SK-N-SH (cell line): ENCODE measurements around the gene GNA14. TPM values are rescaled to one million over a fixed set of nuclear protein-coding genes. Genes with fewer than 3 reads are reported as not detected.

Experiments
- CTCF ChIA-PET: fragments of 300-600, 350-600 bp; formaldehyde crosslinking; extraction: SDS; loops from one replicate; lab custom pipeline; 2021; lab: Yijun Ruan, JAX
- POLR2A ChIA-PET: fragments of 350-600 bp; sonication (Branson Sonifier 250); formaldehyde crosslinking; extraction: SDS; loops from one replicate; lab custom pipeline; 2020; ENCODE audit warnings: antibody characterized with exemption, inconsistent platforms; lab: Yijun Ruan, JAX
- DNase-seq: peaks from one replicate; pipeline ENCODE4 v3.0.0; 2012
- H2AFZ ChIP-seq: fragments of 200-600 bp; sonication (generic); 2 replicates; pipeline ENCODE4 v1.8.1; 2016; ENCODE audit warnings: antibody characterized with exemption, mild to moderate bottlenecking, low read depth
- H3F3A ChIP-seq: fragments of 200-600 bp; sonication (generic); replicated peaks from 2 replicates; pipeline ENCODE3; 2016; ENCODE audit warnings: antibody characterized with exemption, mild to moderate bottlenecking; ENCODE audit not compliant: insufficient read depth
- H3K27ac ChIP-seq, 2 experiments: fragments of 200-500 bp in 1 of 2; fragments of 200-600 bp in 1 of 2; sonication (Bioruptor generic) in 1 of 2; sonication (generic), shearing (Covaris generic) in 1 of 2; 2 replicates each; pipeline versions ENCODE4 v1.5.1 to v1.6.1; 2014 to 2016; ENCODE audit warnings: low read depth in 2 of 2, inconsistent platforms in 1 of 2, low read length in 1 of 2, mild to moderate bottlenecking in 1 of 2, mixed read lengths in 1 of 2
- H3K27me3 ChIP-seq: fragments of 200-600 bp; sonication (generic), shearing (Covaris generic); 2 replicates; pipeline ENCODE4 v1.6.1; 2016; ENCODE audit warnings: mixed run types; ENCODE audit not compliant: insufficient read depth
- H3K36me3 ChIP-seq, 2 experiments: fragments of 200-500 bp in 1 of 2; fragments of 200-600 bp in 1 of 2; sonication (Bioruptor generic) in 1 of 2; sonication (generic) in 1 of 2; replicated peaks in 1 of 2; 2 replicates each; pipeline versions ENCODE3 to v1.5.1; 2014 to 2016; ENCODE audit warnings: low read length in 1 of 2, mild to moderate bottlenecking in 1 of 2; ENCODE audit not compliant: insufficient read depth in 2 of 2, control insufficient read depth in 1 of 2
- H3K4me1 ChIP-seq, 2 experiments: fragments of 200-500 bp in 1 of 2; fragments of 200-600 bp in 1 of 2; sonication (Bioruptor generic) in 1 of 2; sonication (generic), shearing (Covaris generic) in 1 of 2; 2 replicates each; pipeline versions ENCODE4 v1.5.1 to v1.6.1; 2014 to 2016; ENCODE audit warnings: low read depth in 1 of 2, low read length in 1 of 2, mixed run types in 1 of 2; ENCODE audit not compliant: insufficient read depth in 2 of 2, control insufficient read depth in 1 of 2
- H3K4me2 ChIP-seq: fragments of 200-600 bp; sonication (generic), shearing (Covaris generic); 2 replicates; pipeline ENCODE4 v1.6.1; 2017; ENCODE audit warnings: mixed run types
- H3K4me3 ChIP-seq, 2 experiments: fragments of 200-500 bp in 1 of 2; fragments of 200-600 bp in 1 of 2; sonication (Bioruptor generic) in 1 of 2; sonication (generic), shearing (Covaris generic) in 1 of 2; 2 replicates each; pipeline versions ENCODE4 v1.5.1 to v1.8.1; 2014 to 2016; ENCODE audit warnings: low read depth in 2 of 2, inconsistent platforms in 1 of 2, low read length in 1 of 2, mild to moderate bottlenecking in 1 of 2, mixed read lengths in 1 of 2, moderate library complexity in 1 of 2
- H3K79me2 ChIP-seq: fragments of 200-600 bp; sonication (generic); 2 replicates; pipeline ENCODE4 v1.8.1; 2017; ENCODE audit warnings: mild to moderate bottlenecking; ENCODE audit not compliant: insufficient read depth
- H3K9ac ChIP-seq: fragments of 200-600 bp; sonication (generic); 2 replicates; pipeline ENCODE4 v1.6.1; 2017; ENCODE audit warnings: mixed run types
- H3K9me2 ChIP-seq: fragments of 200-600 bp; sonication (generic); 2 replicates; pipeline ENCODE4 v1.6.1; 2017; ENCODE audit warnings: mixed run types
- H3K9me3 ChIP-seq: fragments of 200-600 bp; sonication (generic); 2 replicates; pipeline ENCODE4 v1.6.1; 2017; ENCODE audit warnings: mixed run types, mild to moderate bottlenecking, moderate library complexity
- H4K20me1 ChIP-seq: fragments of 200-600 bp; sonication (generic); 2 replicates; pipeline ENCODE4 v1.6.1; 2017; ENCODE audit warnings: mild to moderate bottlenecking, mixed run types; ENCODE audit not compliant: insufficient read depth
- EP300 ChIP-seq, 2 experiments: IDR thresholded peaks; 2 replicates each; pipeline versions ENCODE4 v1.4.0 to v1.6.1; 2012; ENCODE audit warnings: borderline replicate concordance in 1 of 2, low read depth in 1 of 2, low read length in 1 of 2
- FOSL2 ChIP-seq: IDR thresholded peaks from 2 replicates; pipeline ENCODE4 v1.4.0; 2012; ENCODE audit warnings: low read depth, mild to moderate bottlenecking, moderate library complexity, borderline replicate concordance
- GABPA ChIP-seq: IDR thresholded peaks from 2 replicates; pipeline ENCODE4 v1.4.0; 2012; ENCODE audit warnings: low read depth, mild to moderate bottlenecking
- GATA2 ChIP-seq: sonication (generic); formaldehyde crosslinking; IDR thresholded peaks from 2 replicates; pipeline ENCODE4 v1.5.0; 2020; ENCODE audit warnings: mild to moderate bottlenecking, missing genetic modification reagents
- MAX ChIP-seq: IDR thresholded peaks from 2 replicates; pipeline ENCODE4 v1.4.0; 2012; ENCODE audit warnings: low read depth
- NFIC ChIP-seq: IDR thresholded peaks from 2 replicates; pipeline ENCODE4 v1.4.0; 2012; ENCODE audit warnings: borderline replicate concordance
- SMC3 ChIP-seq: IDR thresholded peaks from 2 replicates; pipeline ENCODE4 v1.6.1; 2012; ENCODE audit warnings: low read depth, low read length, improper control_type of control experiment
- TAF1 ChIP-seq: IDR thresholded peaks from 2 replicates; pipeline ENCODE4 v1.6.1; 2012; ENCODE audit warnings: low read depth, mild to moderate bottlenecking, low read length, moderate library complexity, borderline replicate concordance
- TCF12 ChIP-seq: IDR thresholded peaks from 2 replicates; pipeline ENCODE4 v1.4.0; 2012
- USF1 ChIP-seq: IDR thresholded peaks from 2 replicates; pipeline ENCODE4 v1.4.0; 2012; ENCODE audit warnings: low read depth, borderline replicate concordance
- YY1 ChIP-seq: IDR thresholded peaks from 2 replicates; pipeline ENCODE4 v1.4.0; 2012; ENCODE audit warnings: low read depth, mild to moderate bottlenecking
- ZBTB33 ChIP-seq: IDR thresholded peaks from 2 replicates; pipeline ENCODE4 v1.4.0; 2012; ENCODE audit warnings: low read depth, borderline replicate concordance
- WGBS: methylation state at CpG from one replicate; pipeline ENCODE4 v1.1.6; 2017; ENCODE audit warnings: low lambda C conversion rate; 5-methylcytosine and 5-hydroxymethylcytosine counted together
- polyA plus RNA-seq, 3 experiments: library from polyadenylated mRNA; depleted of rRNA; stranded (reverse); fragments of >200 nt; gene quantifications; 2 replicates each; pipeline ENCODE4 v1.2.3, GENCODE V29; 2012
- TF ChIP-seq, protein P1 (sequence below): fragments of 200-600 bp; sonication (generic); IDR thresholded peaks from 2 replicates; pipeline ENCODE4 v1.6.1; 2017; ENCODE audit warnings: antibody characterized with exemption, mild to moderate bottlenecking, moderate library complexity
- TF ChIP-seq, protein P2 (sequence below): IDR thresholded peaks from 2 replicates; pipeline ENCODE4; 2012
- TF ChIP-seq, protein P3 (sequence below): IDR thresholded peaks from 2 replicates; pipeline ENCODE4 v1.6.1; 2012; ENCODE audit warnings: mild to moderate bottlenecking, low read depth, low read length, moderate library complexity

Gene GNA14
- polyA plus RNA-seq, 1 of the 3 experiments (the other 2 are of a cell fraction) = 0.15 TPM

DNA sequence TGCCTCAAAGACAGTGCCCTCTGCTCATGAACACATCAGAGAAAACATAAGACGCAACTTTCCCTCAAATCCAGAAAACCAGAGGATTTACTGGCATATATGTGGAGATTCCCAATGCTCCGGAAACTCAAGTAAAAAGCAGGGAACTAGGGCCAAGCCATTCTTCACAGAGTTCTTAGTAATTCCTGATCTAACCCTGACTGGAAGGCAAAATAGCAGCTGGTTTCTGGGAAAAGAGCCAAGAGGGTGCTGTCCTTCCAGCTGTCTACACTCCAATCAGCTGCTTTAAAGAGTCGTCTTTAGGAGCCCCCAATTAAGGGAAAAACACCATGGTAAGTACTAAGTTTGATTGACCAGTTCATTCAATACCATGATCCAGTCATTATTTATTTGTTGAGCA is 49.6 kb downstream of the GNA14 start:
- CTCF ChIA-PET = interaction anchor here (1.0 to 2.4 kb wide), 2 partner anchors 12 to 436 kb away, joined by 3 to 13 read pairs; no protein-coding TSS in a partner anchor
- no peak for DNase-seq
- no peaks in the 10 kb centered on the region for H3K79me2 ChIP-seq
- peaks cover 24 to 33% of the 10 kb centered on the region in 2 experiments; a peak in 3 of 4 replicates for H3K4me1 ChIP-seq
- peak overlapping the region in 1 of 2 experiments; percentile 62; a peak in 2 of 4 replicates for H3K27ac ChIP-seq
- no peak overlapping the region for H3K9ac ChIP-seq
- no peaks in the 10 kb centered on the region for H3K9me2 ChIP-seq
- POLR2A ChIA-PET = no interaction called here
- H3F3A ChIP-seq = no peaks in the 10 kb centered on the region
- no peaks in the 10 kb centered on the region for H3K36me3 ChIP-seq
- H3K4me2 ChIP-seq = no peak overlapping the region
- TF ChIP-seq, protein P1, sequence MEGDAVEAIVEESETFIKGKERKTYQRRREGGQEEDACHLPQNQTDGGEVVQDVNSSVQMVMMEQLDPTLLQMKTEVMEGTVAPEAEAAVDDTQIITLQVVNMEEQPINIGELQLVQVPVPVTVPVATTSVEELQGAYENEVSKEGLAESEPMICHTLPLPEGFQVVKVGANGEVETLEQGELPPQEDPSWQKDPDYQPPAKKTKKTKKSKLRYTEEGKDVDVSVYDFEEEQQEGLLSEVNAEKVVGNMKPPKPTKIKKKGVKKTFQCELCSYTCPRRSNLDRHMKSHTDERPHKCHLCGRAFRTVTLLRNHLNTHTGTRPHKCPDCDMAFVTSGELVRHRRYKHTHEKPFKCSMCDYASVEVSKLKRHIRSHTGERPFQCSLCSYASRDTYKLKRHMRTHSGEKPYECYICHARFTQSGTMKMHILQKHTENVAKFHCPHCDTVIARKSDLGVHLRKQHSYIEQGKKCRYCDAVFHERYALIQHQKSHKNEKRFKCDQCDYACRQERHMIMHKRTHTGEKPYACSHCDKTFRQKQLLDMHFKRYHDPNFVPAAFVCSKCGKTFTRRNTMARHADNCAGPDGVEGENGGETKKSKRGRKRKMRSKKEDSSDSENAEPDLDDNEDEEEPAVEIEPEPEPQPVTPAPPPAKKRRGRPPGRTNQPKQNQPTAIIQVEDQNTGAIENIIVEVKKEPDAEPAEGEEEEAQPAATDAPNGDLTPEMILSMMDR = no peak
- TF ChIP-seq TCF12 = peak; percentile 47; the same call in 1 of the 2 replicates
- TF ChIP-seq GABPA = no peak
- TF ChIP-seq, protein P2, sequence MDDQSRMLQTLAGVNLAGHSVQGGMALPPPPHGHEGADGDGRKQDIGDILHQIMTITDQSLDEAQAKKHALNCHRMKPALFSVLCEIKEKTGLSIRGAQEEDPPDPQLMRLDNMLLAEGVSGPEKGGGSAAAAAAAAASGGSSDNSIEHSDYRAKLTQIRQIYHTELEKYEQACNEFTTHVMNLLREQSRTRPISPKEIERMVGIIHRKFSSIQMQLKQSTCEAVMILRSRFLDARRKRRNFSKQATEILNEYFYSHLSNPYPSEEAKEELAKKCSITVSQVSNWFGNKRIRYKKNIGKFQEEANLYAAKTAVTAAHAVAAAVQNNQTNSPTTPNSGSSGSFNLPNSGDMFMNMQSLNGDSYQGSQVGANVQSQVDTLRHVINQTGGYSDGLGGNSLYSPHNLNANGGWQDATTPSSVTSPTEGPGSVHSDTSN = peak; percentile 52
- TF ChIP-seq, protein P3, sequence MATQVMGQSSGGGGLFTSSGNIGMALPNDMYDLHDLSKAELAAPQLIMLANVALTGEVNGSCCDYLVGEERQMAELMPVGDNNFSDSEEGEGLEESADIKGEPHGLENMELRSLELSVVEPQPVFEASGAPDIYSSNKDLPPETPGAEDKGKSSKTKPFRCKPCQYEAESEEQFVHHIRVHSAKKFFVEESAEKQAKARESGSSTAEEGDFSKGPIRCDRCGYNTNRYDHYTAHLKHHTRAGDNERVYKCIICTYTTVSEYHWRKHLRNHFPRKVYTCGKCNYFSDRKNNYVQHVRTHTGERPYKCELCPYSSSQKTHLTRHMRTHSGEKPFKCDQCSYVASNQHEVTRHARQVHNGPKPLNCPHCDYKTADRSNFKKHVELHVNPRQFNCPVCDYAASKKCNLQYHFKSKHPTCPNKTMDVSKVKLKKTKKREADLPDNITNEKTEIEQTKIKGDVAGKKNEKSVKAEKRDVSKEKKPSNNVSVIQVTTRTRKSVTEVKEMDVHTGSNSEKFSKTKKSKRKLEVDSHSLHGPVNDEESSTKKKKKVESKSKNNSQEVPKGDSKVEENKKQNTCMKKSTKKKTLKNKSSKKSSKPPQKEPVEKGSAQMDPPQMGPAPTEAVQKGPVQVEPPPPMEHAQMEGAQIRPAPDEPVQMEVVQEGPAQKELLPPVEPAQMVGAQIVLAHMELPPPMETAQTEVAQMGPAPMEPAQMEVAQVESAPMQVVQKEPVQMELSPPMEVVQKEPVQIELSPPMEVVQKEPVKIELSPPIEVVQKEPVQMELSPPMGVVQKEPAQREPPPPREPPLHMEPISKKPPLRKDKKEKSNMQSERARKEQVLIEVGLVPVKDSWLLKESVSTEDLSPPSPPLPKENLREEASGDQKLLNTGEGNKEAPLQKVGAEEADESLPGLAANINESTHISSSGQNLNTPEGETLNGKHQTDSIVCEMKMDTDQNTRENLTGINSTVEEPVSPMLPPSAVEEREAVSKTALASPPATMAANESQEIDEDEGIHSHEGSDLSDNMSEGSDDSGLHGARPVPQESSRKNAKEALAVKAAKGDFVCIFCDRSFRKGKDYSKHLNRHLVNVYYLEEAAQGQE = peak; percentile 67; the same call in 1 of the 2 replicates
- no peak for TF ChIP-seq YY1
- no peak for TF ChIP-seq EP300 (IDR thresholded peaks at IDR 0.05; ENCODE audit: borderline replicate concordance in 1 of 2, low read depth in 1 of 2, low read length in 1 of 2)
- peak; percentile 63 for TF ChIP-seq NFIC
- H3K9me3 ChIP-seq = no peaks in the 10 kb centered on the region
- 30% methylated on average over 3 of the region's 3 CpGs for WGBS
- no peaks in the 10 kb centered on the region for H3K27me3 ChIP-seq
- no peaks in the 10 kb centered on the region for H4K20me1 ChIP-seq
- no peak overlapping the region for H3K4me3 ChIP-seq
- no peak overlapping the region for H2AFZ ChIP-seq

DNA sequence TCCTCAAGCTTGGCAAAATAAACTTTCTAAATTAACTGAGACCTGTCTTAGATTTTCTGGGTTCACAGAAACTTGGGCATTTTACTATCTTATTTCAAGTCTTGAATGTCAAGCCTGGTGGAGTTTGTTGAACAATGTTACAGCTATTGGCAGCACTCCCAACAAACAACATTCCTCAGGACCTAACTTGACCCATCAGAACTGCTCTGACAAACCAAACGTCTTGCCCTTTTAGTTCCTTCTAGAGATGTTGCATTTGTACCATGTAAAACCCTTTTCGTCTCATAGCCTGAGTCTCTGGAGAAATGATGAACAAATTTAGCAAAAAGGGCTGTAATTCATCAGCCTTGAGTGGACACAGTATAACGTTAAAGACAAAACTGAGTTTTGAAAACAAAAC is 51.1 kb downstream of the GNA14 start:
- H3K27me3 ChIP-seq = no peaks in the 10 kb centered on the region
- H3K36me3 ChIP-seq = no peaks in the 10 kb centered on the region
- CTCF ChIA-PET = interaction anchor here (0.6 to 3.5 kb wide), 4 partner anchors 13 to 153 kb away, joined by 3 to 20 read pairs (median 8); no protein-coding TSS in a partner anchor
- no peaks in the 10 kb centered on the region for H3K79me2 ChIP-seq
- POLR2A ChIA-PET = no interaction called here
- no peaks in the 10 kb centered on the region for H4K20me1 ChIP-seq
- 87% methylated on average over 3 of the region's 3 CpGs for WGBS
- no peak overlapping the region for H3K4me3 ChIP-seq
- peak overlapping the region in 1 of 2 experiments; percentile 39; a peak in 2 of 4 replicates for H3K27ac ChIP-seq
- no peaks in the 10 kb centered on the region for H3F3A ChIP-seq
- H3K4me1 ChIP-seq = peaks cover 24 to 33% of the 10 kb centered on the region in 2 experiments; a peak in 3 of 4 replicates
- H3K9me3 ChIP-seq = no peaks in the 10 kb centered on the region
- no peak for DNase-seq
- H3K9ac ChIP-seq = no peak overlapping the region
- no peak overlapping the region for H3K4me2 ChIP-seq
- H2AFZ ChIP-seq = no peak overlapping the region
- H3K9me2 ChIP-seq = no peaks in the 10 kb centered on the region
- TF ChIP-seq MAX (no peak), TAF1 (no peak), FOSL2 (no peak), GABPA (no peak), GATA2 (no peak), USF1 (no peak), ZBTB33 (no peak), SMC3 (no peak), NFIC (no peak)
- TF ChIP-seq, protein P2 = no peak
